ENCODE measurements around the gene KIF20B.
"Not testable (repeated sequence)": the region's sequence is repeated elsewhere in the genome, so short reads cannot be mapped to it uniquely, and the experiment has no call there.

KIF20B gene

GRCh38 chr10:89684604-89685003, 16.8 kb upstream of the KIF20B start:
- no peak for DNase-seq (ENCODE audit: low read depth)

GRCh38 chr10:89685936-89686335, 15.5 kb upstream of the KIF20B start:
- no peak for DNase-seq (ENCODE audit: low read depth)

- no peak for DNase-seq (ENCODE audit: low read depth)
Observed at GRCh38 chr10:89690027-89690426, 11.4 kb upstream of the KIF20B start.

- DNase-seq (ENCODE audit: low read depth): no peak
Observed at GRCh38 chr10:89692416-89692815, 9.0 kb upstream of the KIF20B start.

- DNase-seq (ENCODE audit: low read depth): no peak
Observed at GRCh38 chr10:89693176-89693575, 8.2 kb upstream of the KIF20B start.

- DNase-seq (ENCODE audit: low read depth): no peak
Observed at GRCh38 chr10:89695307-89695706, 6.1 kb upstream of the KIF20B start.

- no peak for DNase-seq (ENCODE audit: low read depth)
Observed at GRCh38 chr10:89697946-89698345, 3.4 kb upstream of the KIF20B start.

GRCh38 chr10:89699581-89700064, 1.8 kb upstream of the KIF20B start:
- DNase-seq (ENCODE audit: low read depth): no peak

GRCh38 chr10:89700923-89701241, 508 bp upstream of the KIF20B start:
- DNase-seq (ENCODE audit: low read depth): no peak

- no peak for DNase-seq (ENCODE audit: low read depth)
Observed at GRCh38 chr10:89702121-89702480, 711 bp downstream of the KIF20B start.

GRCh38 chr10:89705466-89705865, 4.1 kb downstream of the KIF20B start:
- DNase-seq (ENCODE audit: low read depth): no peak

GRCh38 chr10:89706011-89706410, 4.6 kb downstream of the KIF20B start:
- DNase-seq (ENCODE audit: low read depth): no peak

GRCh38 chr10:89707372-89707771, 6.0 kb downstream of the KIF20B start:
- DNase-seq (ENCODE audit: low read depth): no peak

- no peak for DNase-seq (ENCODE audit: low read depth)
Observed at GRCh38 chr10:89710753-89711152, 9.4 kb downstream of the KIF20B start.

- DNase-seq (ENCODE audit: low read depth): no peak
Observed at GRCh38 chr10:89734616-89735015, 33.2 kb downstream of the KIF20B start.

GRCh38 chr10:89738551-89739209, 37.3 kb downstream of the KIF20B start:
- no peak for DNase-seq (ENCODE audit: low read depth)

GRCh38 chr10:89741126-89741762, 39.9 kb downstream of the KIF20B start:
- DNase-seq (ENCODE audit: low read depth): no peak

- DNase-seq (ENCODE audit: low read depth): no peak
Observed at GRCh38 chr10:89744026-89744425, 42.6 kb downstream of the KIF20B start.

- DNase-seq (ENCODE audit: low read depth): no peak
Observed at GRCh38 chr10:89745903-89746302, 44.5 kb downstream of the KIF20B start.

- DNase-seq (ENCODE audit: low read depth): no peak
Observed at GRCh38 chr10:89750441-89750840, 49.1 kb downstream of the KIF20B start.

GRCh38 chr10:89755374-89755773, 54.0 kb downstream of the KIF20B start:
- DNase-seq (ENCODE audit: low read depth): no peak

GRCh38 chr10:89759531-89759930, 58.1 kb downstream of the KIF20B start:
- DNase-seq (ENCODE audit: low read depth): no peak

- DNase-seq (ENCODE audit: low read depth): not testable (repeated sequence)
Observed at GRCh38 chr10:89763671-89764070, 62.3 kb downstream of the KIF20B start.

- no peak for DNase-seq (ENCODE audit: low read depth)
Observed at GRCh38 chr10:89771684-89772083, 70.3 kb downstream of the KIF20B start.
